NB4 (cell line): ENCODE measurements around the gene ARMC3.

Experiments used
- MAX ChIP-seq: IDR thresholded peaks from 2 replicates; pipeline ENCODE4 v1.6.1; 2011; ENCODE audit warnings: low read depth, low read length
- POLR2A ChIP-seq: IDR thresholded peaks from 2 replicates; pipeline ENCODE4 v1.6.1; 2011; ENCODE audit warnings: mild to moderate bottlenecking; ENCODE audit not compliant: insufficient read length; ENCODE audit errors: extremely low read depth
- TF ChIP-seq, protein P1 (sequence below): IDR thresholded peaks from one replicate; pipeline ENCODE4 v1.5.1; 2012; ENCODE audit warnings: low read depth, low read length

DNA sequence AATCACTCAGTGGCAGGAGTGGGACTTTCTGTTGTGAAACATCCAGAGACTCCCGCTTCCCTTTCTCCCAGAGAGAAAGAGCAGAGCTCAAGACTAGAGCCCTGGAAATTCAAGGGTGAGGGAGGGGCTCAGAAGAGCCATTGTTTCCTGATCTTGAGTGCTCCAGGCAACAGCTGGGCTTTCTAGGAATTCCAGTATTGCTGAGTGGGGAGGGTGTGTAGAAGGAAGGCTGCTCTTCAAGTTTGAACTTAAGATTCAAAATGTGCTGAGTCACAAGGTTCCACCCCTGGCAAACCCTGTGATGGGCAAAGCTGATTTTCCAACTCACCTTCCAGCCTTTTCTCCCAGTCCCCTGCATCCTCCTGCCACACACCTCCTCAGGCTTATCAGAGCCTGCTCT lies 125.2 kb downstream of the ARMC3 start:
- TF ChIP-seq, protein P1, sequence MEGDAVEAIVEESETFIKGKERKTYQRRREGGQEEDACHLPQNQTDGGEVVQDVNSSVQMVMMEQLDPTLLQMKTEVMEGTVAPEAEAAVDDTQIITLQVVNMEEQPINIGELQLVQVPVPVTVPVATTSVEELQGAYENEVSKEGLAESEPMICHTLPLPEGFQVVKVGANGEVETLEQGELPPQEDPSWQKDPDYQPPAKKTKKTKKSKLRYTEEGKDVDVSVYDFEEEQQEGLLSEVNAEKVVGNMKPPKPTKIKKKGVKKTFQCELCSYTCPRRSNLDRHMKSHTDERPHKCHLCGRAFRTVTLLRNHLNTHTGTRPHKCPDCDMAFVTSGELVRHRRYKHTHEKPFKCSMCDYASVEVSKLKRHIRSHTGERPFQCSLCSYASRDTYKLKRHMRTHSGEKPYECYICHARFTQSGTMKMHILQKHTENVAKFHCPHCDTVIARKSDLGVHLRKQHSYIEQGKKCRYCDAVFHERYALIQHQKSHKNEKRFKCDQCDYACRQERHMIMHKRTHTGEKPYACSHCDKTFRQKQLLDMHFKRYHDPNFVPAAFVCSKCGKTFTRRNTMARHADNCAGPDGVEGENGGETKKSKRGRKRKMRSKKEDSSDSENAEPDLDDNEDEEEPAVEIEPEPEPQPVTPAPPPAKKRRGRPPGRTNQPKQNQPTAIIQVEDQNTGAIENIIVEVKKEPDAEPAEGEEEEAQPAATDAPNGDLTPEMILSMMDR = no peak
- TF ChIP-seq MAX (no peak), POLR2A (no peak)
